ENCODE measurements around the gene CXorf38. TPM values are rescaled to one million over a fixed set of nuclear protein-coding genes. Genes with fewer than 3 reads are reported as not detected.

The CXorf38 gene
- total and polyA plus RNA-seq, 2 of the 8 experiments (the other 6 are each of a cell fraction or from before 2014, with no cell fraction given), result 3.6 to 6.4 TPM

DNA sequence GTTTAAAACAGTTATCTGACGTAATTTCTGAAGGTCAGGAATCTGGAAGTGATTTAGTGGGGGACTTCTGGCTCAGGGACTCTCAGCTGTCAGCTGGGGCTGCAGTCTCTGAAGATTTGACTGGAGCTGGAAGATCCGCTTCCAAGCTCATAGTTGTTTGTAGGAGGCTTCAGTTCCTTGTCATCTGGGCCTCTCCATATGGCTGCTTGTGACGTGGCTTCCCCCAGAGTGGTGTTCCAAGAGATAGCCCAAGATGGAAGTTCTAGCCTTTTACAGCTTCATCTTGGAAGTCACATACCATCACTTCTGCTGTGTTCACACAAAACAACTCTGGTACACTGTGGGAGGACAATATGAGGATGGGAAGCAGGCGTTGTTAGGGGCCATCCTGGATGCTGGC is 22.1 kb downstream of the CXorf38 start:
- Histone ChIP-seq H2BK20ac (ENCODE audit: low read length) (no peak overlapping the region), H3K4me2 (ENCODE audit: insufficient read depth in 1 of 2, low read depth in 2 of 2, low read length in 2 of 2) (no peak overlapping the region), H3K14ac (ENCODE audit: insufficient read length) (no peak overlapping the region), H3K18ac (ENCODE audit: extremely low read depth, low read length) (no peak overlapping the region), H2BK12ac (ENCODE audit: low read depth, low read length) (no peak overlapping the region), H3K9me3 (ENCODE audit: insufficient read depth in 2 of 2, low read depth in 1 of 2, low read length in 1 of 2) (no peaks in the 10 kb centered on the region), H3K79me1 (ENCODE audit: low read depth, low read length) (no peaks in the 10 kb centered on the region), H4K5ac (ENCODE audit: insufficient read length, low read depth, low read length) (no peak overlapping the region), H2AK5ac (ENCODE audit: low read depth, low read length) (no peak overlapping the region), H3K36me3 (ENCODE audit: control insufficient read depth in 2 of 4, insufficient read depth in 4 of 4, low read length in 3 of 4) (peaks cover 0 to 14% (median under 1%) of the 10 kb centered on the region in 4 experiments; a peak in 3 of 8 replicates), H2BK15ac (ENCODE audit: low read length) (no peak overlapping the region), H4K91ac (replicated peaks; ENCODE audit: insufficient read length, low read length) (no peak overlapping the region), H3K27me3 (replicated peaks in 1 of 4; ENCODE audit: control insufficient read depth in 3 of 4, extremely low read depth in 1 of 4, insufficient read depth in 3 of 4, low read length in 3 of 4) (no peaks in the 10 kb centered on the region), H3K23me2 (ENCODE audit: low read depth, low read length) (no peaks in the 10 kb centered on the region), H3K4me3 (ENCODE audit: extremely low read depth in 1 of 4, insufficient read depth in 2 of 4, low read depth in 3 of 4, low read length in 4 of 4) (no peak overlapping the region), H3K79me2 (ENCODE audit: control insufficient read depth in 1 of 2, insufficient read depth in 2 of 2, low read length in 2 of 2) (no peaks in the 10 kb centered on the region), H4K20me1 (replicated peaks in 1 of 2; ENCODE audit: control insufficient read depth in 1 of 2, insufficient read depth in 2 of 2, low read length in 2 of 2) (no peaks in the 10 kb centered on the region), H3K4me1 (replicated peaks in 1 of 4; ENCODE audit: control insufficient read depth in 3 of 4, insufficient read depth in 4 of 4, low read length in 3 of 4) (peaks cover 0 to 3% (median 0%) of the 10 kb centered on the region in 4 experiments; a peak in 1 of 7 replicates), H2BK5ac (ENCODE audit: low read depth, low read length) (no peak overlapping the region), H3K23ac (ENCODE audit: insufficient read length) (no peak overlapping the region), H3K4ac (replicated peaks; ENCODE audit: insufficient read length, low read depth, low read length) (no peak overlapping the region), H2AFZ (ENCODE audit: low read length) (no peak overlapping the region), H4K8ac (ENCODE audit: extremely low read depth, insufficient read depth, low read length) (no peak overlapping the region), H3K56ac (replicated peaks; ENCODE audit: insufficient read length, low read depth, low read length) (no peak overlapping the region), H3K9ac (replicated peaks in 1 of 4; ENCODE audit: extremely low read depth in 1 of 4, low read depth in 3 of 4, low read length in 3 of 4) (no peak overlapping the region), H3K27ac (ENCODE audit: low read depth, low read length) (no peak overlapping the region), H2BK120ac (replicated peaks; ENCODE audit: low read depth, low read length) (no peak overlapping the region)
- DNase-seq (ENCODE audit: low read depth in 1 of 2, low spot score in 2 of 2) (no peak), FAIRE-seq (no peak)
- TF ChIP-seq KDM5A (IDR thresholded peaks at IDR 0.05; ENCODE audit: low read length), result no peak
- ChIA-PET POLR2A (ENCODE audit: partially characterized antibody) (no interaction called here), CTCF (ENCODE audit: partially characterized antibody) (no interaction called here)
- 90% methylated on average over 2 of the region's 4 CpGs; no CpG with 5 or more reads in 1 of the 2 experiments for WGBS, 2 experiments (ENCODE audit: extremely low coverage in 1 of 2, insufficient coverage in 1 of 2, insufficient read length in 1 of 2, insufficient replicate concordance in 2 of 2, low coverage in 1 of 2, low lambda C conversion rate in 2 of 2, missing lambda C conversion rate in 1 of 2)

All from H1 (cell line).